H1 (cell line): ENCODE data around the gene ARHGAP25.

ENCODE experiments used
- EP300 ChIP-seq, 2 experiments: IDR thresholded peaks; 1 replicate in 1 of 2; 2 replicates in 1 of 2; pipeline ENCODE4 v1.6.1; 2011 to 2012; ENCODE audit warnings: low read depth in 2 of 2, low read length in 2 of 2, mild to moderate bottlenecking in 2 of 2, borderline replicate concordance in 1 of 2, inconsistent platforms in 1 of 2, moderate library complexity in 1 of 2
- POLR2AphosphoS5 ChIP-seq: IDR thresholded peaks from 2 replicates; pipeline ENCODE4 v1.6.1; 2011; ENCODE audit warnings: low read depth, low read length
- SP2 ChIP-seq: IDR thresholded peaks from 2 replicates; pipeline ENCODE4 v1.6.1; 2012; ENCODE audit warnings: mild to moderate bottlenecking, low read length, inconsistent platforms

DNA sequence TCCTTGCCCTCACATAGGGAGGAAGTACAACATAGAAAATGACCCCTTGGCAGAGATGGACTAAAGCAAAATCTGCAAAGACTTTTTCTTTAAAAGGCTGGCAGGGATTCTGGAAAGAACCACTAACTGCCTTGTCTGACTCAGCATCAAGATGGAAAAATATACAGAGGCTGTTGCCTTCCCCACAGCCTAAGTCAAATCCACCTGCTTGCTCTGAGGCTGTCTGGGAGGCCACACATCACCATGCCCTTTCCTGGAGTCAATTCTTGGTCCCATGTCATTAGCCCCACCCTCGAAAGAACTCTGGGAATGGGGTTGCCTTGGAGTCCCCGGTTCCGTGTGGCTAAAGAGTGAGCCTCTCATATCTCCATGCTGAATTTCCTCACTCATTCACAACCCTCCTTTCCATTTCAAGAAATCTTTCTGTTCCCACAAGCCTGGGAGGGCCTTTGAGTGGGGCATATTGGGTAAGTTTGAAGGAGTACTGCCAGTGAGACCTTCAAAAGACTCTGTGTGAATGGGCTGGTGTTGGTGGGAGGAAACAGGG lies 97.1 kb downstream of the ARHGAP25 start:
- no peak for TF ChIP-seq SP2
- TF ChIP-seq EP300 (IDR thresholded peaks at IDR 0.05; ENCODE audit: borderline replicate concordance in 1 of 2, low read depth in 2 of 2, low read length in 2 of 2), result no peak
- no peak for TF ChIP-seq POLR2AphosphoS5
